Measurements from ENCODE around the gene NUP62. TPM values are rescaled to one million over a fixed set of nuclear protein-coding genes. Genes with fewer than 3 reads are reported as not detected.

The NUP62 gene
- total RNA-seq, 2 donors from 2014 or later = 44.4 to 76.9 TPM

DNA sequence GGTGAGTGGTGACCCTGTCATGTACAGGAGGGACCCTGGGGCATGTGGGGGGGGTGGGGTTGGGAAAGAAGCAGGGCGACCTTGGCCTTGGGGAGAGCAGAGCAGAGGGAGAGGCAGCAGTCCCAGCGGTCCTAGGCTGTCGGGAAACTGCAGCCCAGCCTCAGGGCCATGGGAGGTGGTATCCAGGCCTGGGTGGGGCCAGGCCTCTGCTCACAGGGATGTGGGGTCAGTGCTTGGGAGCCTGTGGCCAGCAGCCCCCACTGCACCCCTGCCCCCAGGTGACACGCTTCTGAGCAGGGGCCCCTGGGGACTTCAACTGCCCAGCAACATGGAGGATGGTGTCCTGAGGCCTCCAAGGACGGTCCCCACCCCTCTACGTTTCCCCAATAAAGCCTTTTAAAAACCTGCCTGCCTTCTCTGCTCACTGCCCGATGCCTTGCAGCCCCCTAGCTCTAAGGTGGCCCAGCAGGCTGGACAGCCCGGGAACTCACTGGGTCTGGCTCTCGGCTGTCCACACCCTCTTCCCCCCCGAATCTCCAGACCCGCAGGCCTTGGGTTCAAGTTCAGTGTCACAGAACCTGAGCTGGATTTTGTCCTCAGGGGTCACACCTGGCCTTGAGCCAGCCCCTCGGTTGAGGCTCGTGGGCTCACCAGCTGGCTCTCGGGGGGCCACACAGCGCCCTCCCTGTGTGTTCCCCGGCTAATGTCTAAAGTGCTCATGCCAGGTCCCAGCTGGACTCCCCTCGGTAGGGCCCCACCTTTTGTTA is 68.8 kb downstream of the NUP62 start:
- Histone ChIP-seq H3K27ac (peak overlapping the region; percentile 81 to 93), H3K27me3 (replicated peaks; ENCODE audit: insufficient read depth) (no peaks in the 10 kb centered on the region), H3K4me3 (peak overlapping the region; percentile 8 to 16), H3K9me3 (no peaks in the 10 kb centered on the region), H3K36me3 (peaks cover 2 to 34% of the 10 kb centered on the region in 2 donors), H3K4me1 (replicated peaks) (peaks cover 7% of the 10 kb centered on the region)
- intact Hi-C loops (cut with DNase I) = no loop called here
- WGBS = 59% methylated on average over 17 of the region's 17 CpGs
- TF ChIP-seq POLR2AphosphoS5 (IDR thresholded peaks at IDR 0.05) (no peak), POLR2A (IDR thresholded peaks at IDR 0.05) (no peak)
- TF ChIP-seq, protein P1, sequence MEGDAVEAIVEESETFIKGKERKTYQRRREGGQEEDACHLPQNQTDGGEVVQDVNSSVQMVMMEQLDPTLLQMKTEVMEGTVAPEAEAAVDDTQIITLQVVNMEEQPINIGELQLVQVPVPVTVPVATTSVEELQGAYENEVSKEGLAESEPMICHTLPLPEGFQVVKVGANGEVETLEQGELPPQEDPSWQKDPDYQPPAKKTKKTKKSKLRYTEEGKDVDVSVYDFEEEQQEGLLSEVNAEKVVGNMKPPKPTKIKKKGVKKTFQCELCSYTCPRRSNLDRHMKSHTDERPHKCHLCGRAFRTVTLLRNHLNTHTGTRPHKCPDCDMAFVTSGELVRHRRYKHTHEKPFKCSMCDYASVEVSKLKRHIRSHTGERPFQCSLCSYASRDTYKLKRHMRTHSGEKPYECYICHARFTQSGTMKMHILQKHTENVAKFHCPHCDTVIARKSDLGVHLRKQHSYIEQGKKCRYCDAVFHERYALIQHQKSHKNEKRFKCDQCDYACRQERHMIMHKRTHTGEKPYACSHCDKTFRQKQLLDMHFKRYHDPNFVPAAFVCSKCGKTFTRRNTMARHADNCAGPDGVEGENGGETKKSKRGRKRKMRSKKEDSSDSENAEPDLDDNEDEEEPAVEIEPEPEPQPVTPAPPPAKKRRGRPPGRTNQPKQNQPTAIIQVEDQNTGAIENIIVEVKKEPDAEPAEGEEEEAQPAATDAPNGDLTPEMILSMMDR (IDR thresholded peaks at IDR 0.05) = no peak
- DNase-seq (ENCODE audit: low spot score) = no peak

DNA sequence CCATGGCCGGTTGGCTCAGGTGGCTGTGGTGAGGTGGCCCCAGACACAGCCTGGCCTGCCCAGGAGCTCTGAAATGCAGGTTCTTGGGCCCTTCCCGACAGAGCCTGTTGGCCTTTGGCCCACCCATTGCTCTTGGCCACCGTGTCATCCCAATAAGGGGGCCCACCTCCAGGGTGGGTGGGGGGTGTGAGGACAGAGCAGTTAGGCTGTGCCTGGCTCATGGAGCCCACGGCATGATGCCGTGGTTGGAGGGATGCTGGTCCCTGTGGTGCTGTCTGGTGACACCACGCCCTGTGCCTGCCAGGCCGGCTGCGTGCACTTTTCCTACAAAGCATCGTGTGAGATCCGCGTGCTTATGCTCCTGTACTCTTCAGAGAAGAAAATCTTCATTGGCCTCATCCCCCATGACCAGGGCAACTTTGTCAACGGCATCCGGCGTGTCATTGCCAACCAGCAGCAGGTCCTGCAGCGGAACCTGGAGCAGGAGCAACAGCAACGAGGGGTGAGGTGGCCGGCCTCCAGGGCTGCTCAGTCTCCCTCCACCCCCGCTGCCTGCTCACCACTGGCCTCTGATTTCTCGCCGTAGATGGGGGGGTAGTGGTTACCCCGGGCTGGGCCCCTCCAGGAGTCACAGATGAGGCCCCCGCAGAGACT is 69.5 kb downstream of the NUP62 start:
- TF ChIP-seq, protein P1 (IDR thresholded peaks at IDR 0.05) = no peak
- TF ChIP-seq POLR2A (IDR thresholded peaks at IDR 0.05) (no peak), POLR2AphosphoS5 (IDR thresholded peaks at IDR 0.05) (no peak)
- Histone ChIP-seq H3K27me3 (replicated peaks; ENCODE audit: insufficient read depth) (no peaks in the 10 kb centered on the region), H3K4me3 (no peak overlapping the region), H3K9me3 (no peaks in the 10 kb centered on the region), H3K4me1 (replicated peaks) (peaks cover 4% of the 10 kb centered on the region), H3K27ac (peak overlapping the region; percentile 81 to 93), H3K36me3 (peaks cover 2 to 41% of the 10 kb centered on the region in 2 donors)
- 74% methylated on average over 17 of the region's 22 CpGs for WGBS
- intact Hi-C loops (cut with DNase I) = no loop called here
- DNase-seq (ENCODE audit: low spot score) = no peak

DNA sequence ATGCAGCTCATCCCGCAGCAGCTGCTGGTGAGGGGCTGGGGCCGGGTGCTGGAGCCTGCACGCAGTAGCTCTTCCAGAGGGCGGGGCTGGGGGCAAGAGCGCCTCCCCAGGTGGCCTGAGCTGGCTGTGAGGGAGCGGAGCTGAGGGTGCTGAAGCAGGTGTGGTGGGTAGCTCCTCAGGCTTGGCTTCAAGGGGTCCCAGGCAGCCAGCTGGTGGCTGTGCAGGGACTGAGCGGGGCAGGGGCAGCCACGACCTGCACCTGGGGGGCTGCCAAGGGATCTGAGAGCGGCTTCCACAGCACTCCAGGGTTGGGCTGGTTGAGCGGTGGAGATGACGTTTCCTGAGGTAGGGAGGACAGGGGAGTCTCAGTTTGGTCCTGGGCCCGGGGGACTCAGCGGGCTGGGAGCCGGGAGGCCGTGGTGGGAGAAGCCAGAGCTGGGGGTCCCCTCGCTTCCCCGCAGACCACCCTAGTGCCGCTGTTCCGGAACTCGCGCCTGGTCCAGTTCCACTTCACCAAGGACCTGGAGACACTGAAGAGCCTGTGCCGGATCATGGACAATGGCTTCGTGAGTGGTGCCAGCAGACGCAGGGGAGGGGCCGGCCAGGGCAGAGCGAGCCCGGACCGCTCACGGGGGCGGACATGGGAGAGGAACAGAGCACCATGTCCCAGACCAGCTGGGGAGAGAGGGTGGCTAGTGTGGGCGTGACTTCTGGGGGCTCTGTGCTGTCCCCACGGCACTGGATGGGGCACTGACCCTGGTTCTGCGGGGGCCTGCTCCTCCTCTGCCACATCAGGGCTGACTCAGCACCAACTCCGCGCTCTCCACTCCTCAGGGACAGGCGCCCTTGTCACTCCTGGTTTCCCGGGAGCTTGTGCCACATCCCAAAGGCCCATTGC is 71.0 kb downstream of the NUP62 start:
- H3K9me3 ChIP-seq = no peaks in the 10 kb centered on the region
- TF ChIP-seq, protein P1 (IDR thresholded peaks at IDR 0.05) = no peak
- TF ChIP-seq POLR2A (IDR thresholded peaks at IDR 0.05) (no peak), POLR2AphosphoS5 (IDR thresholded peaks at IDR 0.05) (no peak)
- DNase-seq (ENCODE audit: low spot score) = no peak
- H3K27me3 ChIP-seq (replicated peaks; ENCODE audit: insufficient read depth) = no peaks in the 10 kb centered on the region
- 75% methylated on average over 31 of the region's 37 CpGs for WGBS
- intact Hi-C loops (cut with DNase I) = no loop called here
- H3K36me3 ChIP-seq = peaks cover 2 to 32% of the 10 kb centered on the region in 2 donors
- peak overlapping the region in 1 of 2 donors; percentile 23 for H3K27ac ChIP-seq
- peaks cover 4% of the 10 kb centered on the region for H3K4me1 ChIP-seq (replicated peaks)
- no peak overlapping the region for H3K4me3 ChIP-seq

DNA sequence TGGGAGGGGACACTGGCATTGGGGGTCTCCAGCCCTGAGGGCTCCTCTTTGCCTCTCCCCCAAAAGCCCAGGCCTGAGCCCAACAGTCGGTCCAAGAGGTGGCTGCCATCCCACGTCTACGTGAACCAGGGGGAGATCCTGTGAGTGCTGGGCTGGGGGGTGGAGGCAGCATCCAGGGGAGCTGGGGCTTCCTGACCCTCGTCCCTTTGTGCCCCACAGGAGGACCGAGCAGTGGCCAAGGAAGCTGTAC is 71.5 kb downstream of the NUP62 start:
- TF ChIP-seq POLR2AphosphoS5 (IDR thresholded peaks at IDR 0.05) = no peak
- TF ChIP-seq, protein P1 (IDR thresholded peaks at IDR 0.05) = no peak
- no peak for TF ChIP-seq POLR2A (IDR thresholded peaks at IDR 0.05)
- Histone ChIP-seq H3K27ac (peak overlapping the region in 1 of 2 donors; percentile 23), H3K4me3 (no peak overlapping the region), H3K9me3 (no peaks in the 10 kb centered on the region), H3K4me1 (replicated peaks) (peaks cover 4% of the 10 kb centered on the region), H3K36me3 (peaks cover 2 to 32% of the 10 kb centered on the region in 2 donors), H3K27me3 (replicated peaks; ENCODE audit: insufficient read depth) (no peaks in the 10 kb centered on the region)
- WGBS = 75% methylated on average over 5 of the region's 5 CpGs
- no peak for DNase-seq (ENCODE audit: low spot score)
- intact Hi-C loops (cut with DNase I) = no loop called here

Measured in prostate gland (tissue), 2 donors.